Measurements from ENCODE around the gene CXCR6. TPM values are rescaled to one million over a fixed set of nuclear protein-coding genes. Genes with fewer than 3 reads are reported as not detected.

The CXCR6 gene
- total RNA-seq, 1 experiment from 2014 or later = not detected

DNA sequence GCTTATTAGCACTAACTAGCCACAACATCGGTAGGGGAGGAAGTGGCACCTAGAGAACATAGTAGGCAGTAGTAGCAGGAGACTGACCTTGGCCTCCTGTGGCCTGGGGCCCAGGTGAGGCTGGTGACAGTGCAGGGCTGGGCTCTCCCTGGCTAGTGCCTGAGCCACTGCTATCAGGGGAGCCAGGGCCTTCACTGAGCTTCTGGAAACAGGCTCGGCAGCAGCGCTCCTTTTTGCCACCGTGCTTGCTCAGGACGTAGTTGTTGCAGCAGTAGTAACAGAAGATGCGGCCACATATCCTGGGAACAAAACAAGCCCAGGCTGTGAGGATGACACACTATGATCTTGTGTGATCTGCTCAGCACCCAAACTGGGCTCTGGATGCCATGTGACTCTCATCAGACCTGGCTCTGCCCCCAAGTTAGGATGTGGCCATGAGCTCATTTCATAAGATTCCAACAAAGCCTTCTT is 15.1 kb downstream of the CXCR6 start:
- Histone ChIP-seq H4K8ac (replicated peaks; ENCODE audit: insufficient read length, low read depth, low read length) (no peak overlapping the region), H3K4me2 (ENCODE audit: insufficient read depth, insufficient read length, low read length) (no peak overlapping the region), H4K20me1 (ENCODE audit: control insufficient read depth, insufficient read depth, insufficient read length) (no peaks in the 10 kb centered on the region), H3T11ph (ENCODE audit: low read length) (no peak overlapping the region), H3K4me1 (ENCODE audit: insufficient read depth, low read length) (no peaks in the 10 kb centered on the region), H2BK12ac (ENCODE audit: insufficient read length, low read depth, low read length) (no peak overlapping the region), H2BK5ac (ENCODE audit: insufficient read length, low read length) (no peak overlapping the region), H2BK20ac (ENCODE audit: low read depth, low read length, poor library complexity, severe bottlenecking) (no peak overlapping the region), H3K23ac (ENCODE audit: insufficient read length, low read depth, low read length) (no peak overlapping the region), H2AFZ (ENCODE audit: low read length) (no peak overlapping the region), H3K18ac (ENCODE audit: insufficient read length, low read depth, low read length) (no peak overlapping the region), H3K4ac (ENCODE audit: low read depth, low read length) (no peak overlapping the region), H3K79me2 (ENCODE audit: insufficient read depth, low read length) (no peaks in the 10 kb centered on the region), H3K9ac (ENCODE audit: extremely low read depth, insufficient read length, low read length) (no peak overlapping the region), H2BK120ac (ENCODE audit: low read depth, low read length, poor library complexity, severe bottlenecking) (no peak overlapping the region), H3K23me2 (ENCODE audit: insufficient read length, low read depth, low read length, poor library complexity, severe bottlenecking) (no peaks in the 10 kb centered on the region), H3K27ac (ENCODE audit: insufficient read length, low read depth, low read length) (no peak overlapping the region), H3K27me3 (ENCODE audit: insufficient read depth, low read length) (no peaks in the 10 kb centered on the region), H3K9me3 (ENCODE audit: control insufficient read depth, low read depth, low read length) (no peaks in the 10 kb centered on the region), H2BK15ac (ENCODE audit: low read depth, low read length) (no peak overlapping the region), H2AK5ac (ENCODE audit: insufficient read length, low read length) (no peak overlapping the region), H3K56ac (ENCODE audit: insufficient read length, low read depth, low read length) (no peak overlapping the region), H4K5ac (ENCODE audit: insufficient read length, low read depth, low read length) (no peak overlapping the region), H4K91ac (ENCODE audit: insufficient read length, low read depth, low read length) (no peak overlapping the region), H3K14ac (ENCODE audit: insufficient read depth, low read length) (no peak overlapping the region), H3K79me1 (ENCODE audit: insufficient read depth, low read depth, low read length, poor library complexity, severe bottlenecking) (no peaks in the 10 kb centered on the region)
- no peaks in the 10 kb centered on the region for H3K9me3 Mint-ChIP-seq
- H3K4me3 Mint-ChIP-seq = no peak overlapping the region
- H3K4me1 Mint-ChIP-seq = no peaks in the 10 kb centered on the region
- no peak overlapping the region for H3K27ac Mint-ChIP-seq
- no peaks in the 10 kb centered on the region for H3K27me3 Mint-ChIP-seq (ENCODE audit: low read depth)
- DNase-seq = no peak
- TF ChIP-seq, protein P1, sequence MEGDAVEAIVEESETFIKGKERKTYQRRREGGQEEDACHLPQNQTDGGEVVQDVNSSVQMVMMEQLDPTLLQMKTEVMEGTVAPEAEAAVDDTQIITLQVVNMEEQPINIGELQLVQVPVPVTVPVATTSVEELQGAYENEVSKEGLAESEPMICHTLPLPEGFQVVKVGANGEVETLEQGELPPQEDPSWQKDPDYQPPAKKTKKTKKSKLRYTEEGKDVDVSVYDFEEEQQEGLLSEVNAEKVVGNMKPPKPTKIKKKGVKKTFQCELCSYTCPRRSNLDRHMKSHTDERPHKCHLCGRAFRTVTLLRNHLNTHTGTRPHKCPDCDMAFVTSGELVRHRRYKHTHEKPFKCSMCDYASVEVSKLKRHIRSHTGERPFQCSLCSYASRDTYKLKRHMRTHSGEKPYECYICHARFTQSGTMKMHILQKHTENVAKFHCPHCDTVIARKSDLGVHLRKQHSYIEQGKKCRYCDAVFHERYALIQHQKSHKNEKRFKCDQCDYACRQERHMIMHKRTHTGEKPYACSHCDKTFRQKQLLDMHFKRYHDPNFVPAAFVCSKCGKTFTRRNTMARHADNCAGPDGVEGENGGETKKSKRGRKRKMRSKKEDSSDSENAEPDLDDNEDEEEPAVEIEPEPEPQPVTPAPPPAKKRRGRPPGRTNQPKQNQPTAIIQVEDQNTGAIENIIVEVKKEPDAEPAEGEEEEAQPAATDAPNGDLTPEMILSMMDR (conservative IDR thresholded peaks at IDR 0.05) = no peak
- H3K36me3 Mint-ChIP-seq (ENCODE audit: insufficient read depth in 1 of 3, low read depth in 3 of 3) = peaks cover 36 to 92% (median 86%) of the 10 kb centered on the region in 3 experiments; a peak in 6 of 7 replicates
- no CpG with 5 or more reads among the region's 6 CpGs for WGBS (ENCODE audit: extremely low coverage, insufficient read length, low lambda C conversion rate)

Measured in H9 (cell line).